22Rv1 (cell line): ENCODE data around the gene METTL25.

Source experiments
- CTCF ChIP-seq: fragments of 450-650 bp; IDR thresholded peaks from 2 replicates; pipeline ENCODE4 v1.5.1; 2017; ENCODE audit warnings: mild to moderate bottlenecking
- ZFX ChIP-seq: fragments of 450-650 bp; IDR thresholded peaks from 2 replicates; pipeline ENCODE4 v1.6.1; 2017; ENCODE audit warnings: antibody characterized with exemption, borderline replicate concordance

GRCh38 chr12:82458101-82458500 is 99.8 kb downstream of the METTL25 start:
- TF ChIP-seq CTCF (no peak), ZFX (no peak)
